Endothelial cell of umbilical vein (primary cell): ENCODE data around the gene DENND4A. TPM values are rescaled to one million over a fixed set of nuclear protein-coding genes. Genes with fewer than 3 reads are reported as not detected.

ENCODE experiments used
- BruUV-seq: library from RNA; stranded (reverse); fragments of 400-500 nt; replicated peaks from 2 replicates; lab custom pipeline; 2021; lab: Mats Ljungman, UMichigan
- CTCF ChIA-PET: fragments of 300-600, 350-600 bp; sonication (Branson Sonifier 250); formaldehyde crosslinking; loops from one replicate; lab custom pipeline; 2021; ENCODE audit warnings: antibody characterized with exemption, inconsistent platforms; lab: Charles Lee
- POLR2A ChIA-PET: fragments of 300-600, 350-600 bp; sonication (Branson Sonifier 250); formaldehyde crosslinking; loops from one replicate; lab custom pipeline; 2021; ENCODE audit warnings: antibody characterized with exemption, inconsistent platforms; lab: Charles Lee
- DNase-seq: peaks from one replicate; pipeline ENCODE4 v3.0.0-alpha.2; 2011; ENCODE audit warnings: low read depth, low spot score
- FAIRE-seq: peaks from 2 replicates; lab custom pipeline; 2011; peaks lifted over from hg19 to GRCh38; lab: Jason Lieb, UNC
- H2AFZ ChIP-seq: 2 replicates; pipeline ENCODE4 v1.6.0; 2012; ENCODE audit warnings: low read depth, low read length, control low read depth, inconsistent platforms
- H3K27ac ChIP-seq: 2 replicates; pipeline ENCODE4 v1.5.1; 2011; ENCODE audit warnings: low read depth, mild to moderate bottlenecking, control low read depth, low read length, moderate library complexity; ENCODE audit not compliant: insufficient read depth
- H3K27me3 ChIP-seq, 2 experiments: 2 replicates each; pipeline versions ENCODE4 v1.6.0 to v1.6.1; 2011; ENCODE audit warnings: low read length in 2 of 2, mixed read lengths in 1 of 2; ENCODE audit not compliant: control insufficient read depth in 2 of 2, insufficient read depth in 2 of 2
- H3K36me3 ChIP-seq, 2 experiments: 2 replicates in 1 of 2; 3 replicates in 1 of 2; pipeline ENCODE4 v1.5.1; 2011; ENCODE audit warnings: low read length in 2 of 2, mild to moderate bottlenecking in 1 of 2, moderate library complexity in 1 of 2; ENCODE audit not compliant: control insufficient read depth in 2 of 2, insufficient read depth in 2 of 2; ENCODE audit errors: extremely low read depth in 1 of 2
- H3K4me1 ChIP-seq: 3 replicates; pipeline ENCODE4 v1.5.1; 2011; ENCODE audit warnings: mild to moderate bottlenecking, low read length; ENCODE audit not compliant: control insufficient read depth, insufficient read depth; ENCODE audit errors: extremely low read depth
- H3K4me2 ChIP-seq: 2 replicates; pipeline ENCODE4 v1.6.1; 2011; ENCODE audit warnings: low read length, control low read depth, mixed read lengths; ENCODE audit not compliant: insufficient read depth
- H3K4me3 ChIP-seq, 3 experiments: fragments of 200-600 bp in 1 of 3; sonication (generic), shearing (Covaris generic) in 1 of 3; replicated peaks in 1 of 3; 2 replicates each; pipeline ENCODE4 v1.5.1; 2011 to 2016; ENCODE audit warnings: control low read depth in 3 of 3, low read length in 3 of 3, mild to moderate bottlenecking in 2 of 3, inconsistent platforms in 1 of 3, low read depth in 1 of 3, moderate library complexity in 1 of 3; ENCODE audit not compliant: insufficient read depth in 1 of 3
- H3K79me2 ChIP-seq: 2 replicates; pipeline ENCODE4 v1.6.0; 2012; ENCODE audit warnings: low read length, inconsistent platforms; ENCODE audit not compliant: control insufficient read depth, insufficient read depth
- H3K9ac ChIP-seq: replicated peaks from 2 replicates; pipeline ENCODE3; 2011; ENCODE audit warnings: low read length, control low read depth; ENCODE audit not compliant: insufficient read depth; ENCODE audit errors: extremely low read depth
- H3K9me1 ChIP-seq: replicated peaks from 3 replicates; pipeline ENCODE4 v1.6.0; 2011; ENCODE audit warnings: mild to moderate bottlenecking, low read length; ENCODE audit not compliant: control insufficient read depth, insufficient read depth; ENCODE audit errors: extremely low read depth
- H3K9me3 ChIP-seq: replicated peaks from 2 replicates; pipeline ENCODE4 v1.5.1; 2012; ENCODE audit warnings: low read length, inconsistent platforms; ENCODE audit not compliant: control insufficient read depth, insufficient read depth
- H4K20me1 ChIP-seq: replicated peaks from 2 replicates; pipeline ENCODE3; 2011; ENCODE audit warnings: mild to moderate bottlenecking, low read length; ENCODE audit not compliant: control insufficient read depth, insufficient read depth; ENCODE audit errors: extremely low read depth
- CTCF ChIP-seq, 2 donors: IDR thresholded peaks; 1 replicate in 1 of 2; 2 replicates in 1 of 2; pipeline ENCODE4 v1.5.1; 2011; ENCODE audit warnings: low read length in 2 of 2, mild to moderate bottlenecking in 2 of 2, moderate library complexity in 2 of 2, control low read depth in 1 of 2, inconsistent platforms in 1 of 2, low read depth in 1 of 2; ENCODE audit not compliant: insufficient read depth in 1 of 2; ENCODE audit errors: extremely low read depth in 1 of 2
- EZH2 ChIP-seq: IDR thresholded peaks from 2 replicates; pipeline ENCODE4 v1.6.1; 2012; ENCODE audit warnings: borderline replicate concordance, low read depth, mild to moderate bottlenecking, moderate library complexity, low read length, inconsistent platforms; ENCODE audit not compliant: severe bottlenecking
- FOS ChIP-seq: IDR thresholded peaks from 2 replicates; pipeline ENCODE4 v1.6.1; 2011; ENCODE audit warnings: mild to moderate bottlenecking, low read length, moderate library complexity, borderline replicate concordance; ENCODE audit not compliant: insufficient read depth
- GATA2 ChIP-seq: IDR thresholded peaks from 2 replicates; pipeline ENCODE4 v1.7.0; 2011; ENCODE audit warnings: low read depth, mild to moderate bottlenecking, moderate library complexity, mixed read lengths, low read length; ENCODE audit not compliant: insufficient read length, insufficient read depth
- JUN ChIP-seq: IDR thresholded peaks from 2 replicates; pipeline ENCODE4 v1.6.1; 2011; ENCODE audit warnings: borderline replicate concordance, low read depth; ENCODE audit not compliant: insufficient read length, insufficient read depth
- MAX ChIP-seq: IDR thresholded peaks from 2 replicates; pipeline ENCODE4 v1.6.1; 2011; ENCODE audit not compliant: insufficient read depth, insufficient read length
- MYC ChIP-seq: IDR thresholded peaks from one replicate; pipeline ENCODE4 v1.6.1; 2011; ENCODE audit warnings: mild to moderate bottlenecking, low read depth, low read length
- POLR2A ChIP-seq: IDR thresholded peaks from 2 replicates; pipeline ENCODE4 v1.6.1; 2012; ENCODE audit warnings: low read depth, mild to moderate bottlenecking, control low read depth, low read length
- POLR2AphosphoS5 ChIP-seq: IDR thresholded peaks from 2 replicates; pipeline ENCODE4 v1.6.1; 2012; ENCODE audit warnings: low read depth, mild to moderate bottlenecking, control low read depth, low read length, moderate library complexity; ENCODE audit not compliant: insufficient read depth
- dilution Hi-C: fragments of 300-500 bp; cut with MboI; formaldehyde crosslinking; loops from one replicate; pipeline ENCODE4 v1.15.0; 2019; ENCODE audit warnings: low sequenced_read_pairs; ENCODE audit not compliant: extremely low pct_ligation_motif_present
- intact Hi-C: fragments of 100-400 bp; cut with micrococcal nuclease; formaldehyde crosslinking; loops from one replicate; pipeline ENCODE4 v1.10.0; 2022
- polyA plus RNA-seq, 4 experiments: library from polyadenylated mRNA; depleted of rRNA in 3 of 4; stranded (reverse) in 3 of 4; unstranded in 1 of 4; fragments of >200 nt; gene quantifications; 2 replicates each; pipeline versions ENCODE4 v1.2.1 to v1.2.3, GENCODE V29; 2011 to 2012; ENCODE audit warnings: missing spikeins in 1 of 4
- total RNA-seq: library from RNA; stranded (reverse); gene quantifications from 2 replicates; pipeline ENCODE4 v1.2.3, GENCODE V29; 2021

Gene DENND4A
- total and polyA plus RNA-seq, 2 donors (not counting 3 experiments of a cell fraction or from before 2014, with no cell fraction given) = 5.7 to 22.2 TPM

- Histone ChIP-seq H3K4me3 (no peak overlapping the region), H3K36me3 (peaks cover 3 to 7% of the 10 kb centered on the region in 2 experiments), H2AFZ (no peak overlapping the region), H3K27me3 (no peaks in the 10 kb centered on the region), H3K4me2 (no peak overlapping the region), H3K27ac (no peak overlapping the region), H3K9me1 (no peaks in the 10 kb centered on the region), H3K9me3 (no peaks in the 10 kb centered on the region), H3K4me1 (peaks cover 28% of the 10 kb centered on the region), H3K79me2 (no peaks in the 10 kb centered on the region), H3K9ac (no peak overlapping the region), H4K20me1 (no peaks in the 10 kb centered on the region)
- DNase-seq (no peak), FAIRE-seq (no peak)
- ChIA-PET CTCF (interaction anchor here (0.6 to 0.7 kb wide), 2 partner anchors 17 to 162 kb away, joined by 3 read pairs; no protein-coding TSS in a partner anchor), POLR2A (no interaction called here)
- no TSS peak for BruUV-seq
- intact Hi-C loops (no loop called here), dilution Hi-C loops (no loop called here)
- TF ChIP-seq MYC = no peak
- no peak for TF ChIP-seq EZH2
- TF ChIP-seq POLR2A = no peak
- no peak for TF ChIP-seq GATA2
- no peak for TF ChIP-seq POLR2AphosphoS5
- no peak for TF ChIP-seq JUN
- TF ChIP-seq CTCF (IDR thresholded peaks at IDR 0.05; ENCODE audit: extremely low read depth in 1 of 2, insufficient read depth in 1 of 2, low read depth in 1 of 2, low read length in 2 of 2) = no peak
- no peak for TF ChIP-seq FOS
- no peak for TF ChIP-seq MAX
Observed at GRCh38 chr15:65655457-65655856, 136.6 kb downstream of the DENND4A start.
